GM12874 (cell line): ENCODE data around the gene CYTL1.

Experiments used
- CTCF ChIP-seq: IDR thresholded peaks from 2 replicates; pipeline ENCODE4 v1.5.1; 2011; ENCODE audit warnings: low read depth, mild to moderate bottlenecking, control low read depth, low read length, moderate library complexity; ENCODE audit not compliant: insufficient read depth

CYTL1 gene

GRCh38 chr4:4994312-4995097 is 24.8 kb downstream of the CYTL1 start:
- TF ChIP-seq CTCF: no peak

- TF ChIP-seq CTCF: no peak
Measured at GRCh38 chr4:4992833-4993232, 26.4 kb downstream of the CYTL1 start.

GRCh38 chr4:4991541-4992099 is 27.6 kb downstream of the CYTL1 start:
- no peak for TF ChIP-seq CTCF

GRCh38 chr4:4990857-4991540 is 28.3 kb downstream of the CYTL1 start:
- no peak for TF ChIP-seq CTCF

GRCh38 chr4:4990329-4990728 is 28.9 kb downstream of the CYTL1 start:
- no peak for TF ChIP-seq CTCF

GRCh38 chr4:4989083-4989622 is 30.1 kb downstream of the CYTL1 start:
- no peak for TF ChIP-seq CTCF

GRCh38 chr4:4987656-4988055 is 31.6 kb downstream of the CYTL1 start:
- TF ChIP-seq CTCF: no peak
